ENCODE measurements around the gene ULK1.

- TF ChIP-seq CTCF (IDR thresholded peaks at IDR 0.05) = no peak
- TF ChIP-seq ZFX (IDR thresholded peaks at IDR 0.05; ENCODE audit: borderline replicate concordance) = no peak
These were observed 41.7 kb upstream of the ULK1 start for GRCh38 chr12:131852551-131853299.
